Stimulated activated memory B cell treated with anti-CD40 and anti-IgM and Interleukin-4, amounts not matched to agents 10 μg/mL and 1 μg/mL and 100 μg/mL, for 72 hours (primary cell): Measurements from ENCODE around the gene HDLBP.
A peak's percentile ranks its signal among the peaks of the same experiment; 100 is the strongest.

ENCODE experiments used
- ATAC-seq: fragments of 150-1000 bp; cut with Tn5 transposase; 2 replicates; pipeline ENCODE4 v1.10.0; 2021
- H3K27ac Mint-ChIP-seq: one replicate; pipeline ENCODE4 v1.8.0; 2022; ENCODE audit warnings: mild to moderate bottlenecking, mixed read lengths
- H3K27me3 Mint-ChIP-seq: one replicate; pipeline ENCODE4 v1.8.0; 2022; ENCODE audit warnings: mixed read lengths
- H3K36me3 Mint-ChIP-seq: one replicate; pipeline ENCODE4 v1.8.0; 2022; ENCODE audit warnings: mixed read lengths
- H3K4me1 Mint-ChIP-seq: one replicate; pipeline ENCODE4 v1.8.0; 2022; ENCODE audit warnings: mixed read lengths
- H3K4me3 Mint-ChIP-seq: one replicate; pipeline ENCODE4 v1.8.0; 2022; ENCODE audit warnings: mild to moderate bottlenecking, moderate library complexity, mixed read lengths
- H3K9me3 Mint-ChIP-seq: one replicate; pipeline ENCODE4 v1.8.0; 2022; ENCODE audit warnings: mixed read lengths

The HDLBP gene

DNA sequence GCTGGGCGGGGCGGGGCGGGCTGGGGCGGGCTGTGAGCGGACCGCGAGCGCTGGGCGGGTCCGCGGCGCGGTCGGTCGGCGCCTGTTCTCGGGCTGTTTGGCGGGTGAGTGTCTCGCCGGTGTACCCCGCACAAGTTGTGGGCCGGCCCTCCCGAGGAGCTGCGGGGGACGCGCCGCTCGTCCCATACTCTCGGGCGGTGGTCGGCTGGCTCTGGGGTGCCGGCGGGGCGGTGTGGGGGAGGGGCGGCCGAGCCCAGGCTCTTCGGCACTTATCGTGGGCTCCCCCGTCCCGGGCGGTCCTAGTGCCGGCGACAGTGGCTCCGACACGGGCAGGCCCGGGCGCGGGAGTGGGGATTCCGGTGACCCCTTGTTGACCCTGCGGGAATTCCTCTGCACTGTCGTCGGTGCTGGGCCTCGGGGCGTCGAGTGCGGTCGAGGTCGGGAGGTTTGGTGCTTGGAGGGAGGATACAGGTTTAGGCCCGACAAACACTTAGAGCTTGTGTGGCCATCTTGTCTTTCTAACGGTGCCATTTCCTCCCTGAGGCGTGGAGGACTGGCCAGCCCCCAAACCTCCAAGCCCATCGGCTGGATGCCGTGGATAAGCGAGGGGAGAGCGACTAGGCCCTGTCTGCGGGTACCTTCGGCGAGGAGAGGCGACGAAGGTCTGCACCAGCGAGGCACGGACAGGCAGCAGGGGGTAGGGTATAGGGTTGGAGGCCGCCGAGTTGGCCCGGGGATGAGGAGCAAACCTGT, 583 bp upstream of the HDLBP start, which contains the start of gene SEPTIN2:
Gene SEPTIN2 (plus strand): TSS at position 47 of the 753 bp plus-strand sequence. CDS start 8,308 bp downstream, outside the sequence.
- no peaks in the 10 kb centered on the region for H3K9me3 Mint-ChIP-seq
- H3K4me3 Mint-ChIP-seq = peak within 1 kb of the TSS; percentile 92
- peaks cover 62% of the 10 kb centered on the region for H3K4me1 Mint-ChIP-seq
- H3K36me3 Mint-ChIP-seq = peaks cover 34% of the 10 kb centered on the region
- ATAC-seq = peak; percentile 77
- peak within 1 kb of the TSS; percentile 97 for H3K27ac Mint-ChIP-seq
- H3K27me3 Mint-ChIP-seq = no peaks in the 10 kb centered on the region

DNA sequence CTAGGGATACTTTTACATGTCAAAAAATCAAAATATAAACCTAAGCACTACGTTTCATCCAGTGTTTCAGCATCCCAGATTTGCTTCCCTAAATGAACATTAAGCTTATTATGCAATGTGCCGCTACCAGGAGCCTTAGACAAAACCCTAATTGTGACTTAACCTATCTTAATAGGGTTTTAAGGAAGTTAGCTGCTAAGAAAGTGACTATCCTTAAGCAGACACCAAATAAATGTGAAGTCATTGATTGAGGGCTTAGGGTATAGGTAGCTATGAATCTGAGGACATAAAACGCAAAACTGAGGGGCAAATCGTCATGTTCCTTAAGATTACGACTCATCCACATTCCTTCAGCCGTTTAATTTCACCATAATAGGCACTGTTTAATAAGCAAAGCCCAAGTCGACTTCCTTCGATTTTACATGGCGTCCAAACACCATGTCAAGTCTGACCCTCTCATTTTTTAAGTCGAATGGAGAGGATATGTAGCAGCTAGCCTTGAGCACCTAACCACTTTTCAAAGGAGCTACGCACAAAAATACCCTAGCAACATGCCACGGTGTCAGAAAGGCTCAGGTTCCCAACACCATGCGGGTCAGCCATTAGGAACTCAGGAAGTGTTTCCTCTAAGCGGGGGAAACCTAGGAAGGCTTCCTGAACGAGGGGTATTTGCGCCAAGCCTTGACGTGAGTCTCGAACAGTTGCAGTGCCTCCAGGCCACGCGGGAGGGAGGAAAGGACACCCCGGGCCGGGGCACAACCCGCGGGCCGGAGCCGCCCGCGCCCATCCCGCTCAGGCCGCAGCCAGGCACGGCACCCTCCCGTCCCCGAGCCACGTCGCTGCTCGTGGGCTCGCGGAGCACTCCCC, 1.0 kb downstream of the HDLBP start:
- Mint-ChIP-seq H3K36me3 (peaks cover 18% of the 10 kb centered on the region), H3K4me1 (peaks cover 62% of the 10 kb centered on the region), H3K4me3 (peak overlapping the region; percentile 92), H3K27me3 (no peaks in the 10 kb centered on the region), H3K27ac (peak overlapping the region; percentile 97), H3K9me3 (no peaks in the 10 kb centered on the region)
- no peak for ATAC-seq

DNA sequence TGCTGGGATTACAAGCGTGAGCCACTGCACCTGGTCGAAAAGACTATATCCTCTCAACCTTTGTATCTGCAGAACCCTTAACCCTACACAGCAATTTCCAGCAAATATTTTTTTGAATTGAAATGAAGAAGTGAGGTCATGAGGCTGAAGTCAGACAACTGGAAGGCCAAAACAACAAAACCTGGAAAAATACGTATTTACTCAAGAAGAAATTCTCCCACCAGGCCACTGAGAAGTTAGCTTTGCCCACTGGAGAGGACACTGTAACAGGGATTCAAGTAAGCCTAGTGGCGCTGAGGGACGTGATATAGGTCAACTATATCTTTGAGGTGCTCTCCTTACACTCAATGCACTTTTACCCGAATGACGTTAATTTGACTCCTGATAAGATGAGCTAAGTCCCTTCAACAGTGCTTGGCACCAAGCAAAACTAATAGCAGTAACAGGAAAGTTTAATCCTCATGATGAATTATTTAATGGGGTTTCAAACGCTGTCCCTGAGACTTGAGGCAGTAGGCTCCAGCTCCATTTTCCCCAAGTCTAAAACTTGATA, 1.9 kb downstream of the HDLBP start:
- H3K27ac Mint-ChIP-seq = no peak overlapping the region
- H3K4me3 Mint-ChIP-seq = no peak overlapping the region
- H3K4me1 Mint-ChIP-seq = peaks cover 63% of the 10 kb centered on the region

DNA sequence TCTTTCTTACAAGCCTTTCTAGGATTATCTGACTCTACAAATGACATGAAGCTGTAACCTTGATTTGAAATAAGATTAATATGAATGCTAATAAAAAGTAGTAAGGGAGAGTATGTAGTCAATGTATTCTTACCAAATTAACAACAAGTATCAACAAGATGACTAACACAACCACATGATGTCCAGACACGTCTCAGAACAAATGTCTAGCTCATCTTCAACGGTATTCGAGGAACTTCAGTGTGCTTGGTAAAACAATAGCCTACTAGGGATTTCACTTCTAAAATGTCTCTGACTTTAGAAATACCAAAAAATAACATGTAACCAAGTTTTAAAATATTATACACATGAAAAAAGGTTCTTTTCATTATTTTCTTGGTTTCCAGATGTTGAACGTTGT, 3.4 kb downstream of the HDLBP start:
- Mint-ChIP-seq H3K4me3 (no peak overlapping the region), H3K27me3 (no peaks in the 10 kb centered on the region), H3K36me3 (peaks cover 12% of the 10 kb centered on the region), H3K4me1 (peaks cover 58% of the 10 kb centered on the region), H3K9me3 (no peaks in the 10 kb centered on the region), H3K27ac (peak overlapping the region; percentile 90)
- no peak for ATAC-seq

More for the DNA sequence above, 1.9 kb downstream of the HDLBP start:
- no peak for ATAC-seq
- Mint-ChIP-seq H3K27me3 (no peaks in the 10 kb centered on the region), H3K9me3 (no peaks in the 10 kb centered on the region), H3K36me3 (peaks cover 24% of the 10 kb centered on the region)

DNA sequence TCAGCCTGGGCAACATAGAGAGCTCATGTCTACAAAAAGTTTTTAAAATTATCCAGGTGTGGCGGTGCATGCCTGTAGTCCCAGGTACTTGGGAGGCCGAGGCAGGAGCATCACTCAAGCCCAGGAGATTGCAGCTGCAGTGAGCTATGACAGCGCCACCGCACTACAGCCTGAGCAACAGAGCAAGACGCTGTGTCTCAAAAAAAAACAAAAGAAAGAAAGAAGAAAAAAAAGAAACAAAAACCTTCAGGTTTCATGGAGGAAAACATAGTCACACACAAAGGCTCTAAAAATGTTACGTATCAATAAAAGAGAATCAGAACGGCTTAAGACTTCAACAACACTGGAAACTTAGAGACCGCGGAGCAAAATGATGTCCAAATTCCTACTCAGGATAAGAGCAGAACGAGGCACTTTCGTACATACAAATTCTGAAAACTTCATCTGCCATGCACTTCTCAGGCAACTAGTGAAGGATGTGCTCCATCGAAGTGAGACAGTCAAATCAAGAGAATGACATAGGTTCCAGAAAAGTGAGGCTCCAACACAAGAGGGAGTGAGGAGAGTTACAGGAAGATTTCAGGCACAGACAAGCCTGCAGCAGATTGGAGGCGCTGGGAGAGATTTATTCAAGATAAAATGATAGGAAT, 4.4 kb downstream of the HDLBP start:
- peak overlapping the region; percentile 55 for H3K4me3 Mint-ChIP-seq
- H3K9me3 Mint-ChIP-seq = no peaks in the 10 kb centered on the region
- no peaks in the 10 kb centered on the region for H3K27me3 Mint-ChIP-seq
- H3K4me1 Mint-ChIP-seq = peaks cover 52% of the 10 kb centered on the region
- peaks cover 8% of the 10 kb centered on the region for H3K36me3 Mint-ChIP-seq
- H3K27ac Mint-ChIP-seq = peak overlapping the region; percentile 90
- no peak for ATAC-seq

- H3K36me3 Mint-ChIP-seq = peaks cover 16% of the 10 kb centered on the region
- ATAC-seq = peak; percentile 86
Measured at GRCh38 chr2:241309684-241310117, 5.8 kb downstream of the HDLBP start.

DNA sequence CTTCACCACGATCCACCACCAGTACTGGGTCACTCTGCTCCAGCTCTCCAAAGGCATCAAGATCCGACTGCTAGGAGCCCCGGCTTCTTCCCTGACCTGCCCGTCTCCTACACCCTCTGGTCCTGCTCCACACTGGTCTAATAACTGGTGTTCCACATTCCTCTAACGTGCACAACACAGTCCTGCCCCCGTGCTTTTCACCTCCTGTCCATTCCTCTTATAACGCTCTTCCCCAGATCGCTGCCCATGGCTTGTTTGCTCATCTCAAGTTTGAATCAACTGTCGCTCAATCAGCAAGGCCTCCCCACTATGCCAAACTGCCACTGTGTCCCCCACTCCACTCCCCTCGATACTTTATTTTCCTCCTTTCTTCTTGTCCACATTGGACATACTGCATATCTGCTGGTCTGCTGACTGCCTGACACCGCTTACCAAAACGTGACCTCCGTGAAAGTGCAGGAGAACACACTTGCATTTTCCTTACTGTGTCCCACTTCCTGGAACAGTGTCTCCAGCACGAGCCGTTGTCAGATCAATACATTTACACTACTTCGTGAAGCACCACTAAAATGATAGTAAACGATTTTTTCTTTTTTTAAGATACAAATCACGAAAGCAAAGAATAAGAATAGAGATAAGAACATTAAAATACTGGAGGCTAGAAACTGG, 6.5 kb downstream of the HDLBP start:
- Mint-ChIP-seq H3K27ac (peak overlapping the region; percentile 90), H3K27me3 (no peaks in the 10 kb centered on the region), H3K9me3 (no peaks in the 10 kb centered on the region), H3K36me3 (peaks cover 16% of the 10 kb centered on the region), H3K4me3 (no peak overlapping the region), H3K4me1 (peaks cover 73% of the 10 kb centered on the region)
- no peak for ATAC-seq

More at GRCh38 chr2:241309684-241310117, 5.8 kb downstream of the HDLBP start:
- H3K4me3 Mint-ChIP-seq = peak overlapping the region; percentile 76
- peak overlapping the region; percentile 90 for H3K27ac Mint-ChIP-seq
- no peaks in the 10 kb centered on the region for H3K27me3 Mint-ChIP-seq
- H3K9me3 Mint-ChIP-seq = no peaks in the 10 kb centered on the region
- H3K4me1 Mint-ChIP-seq = peaks cover 66% of the 10 kb centered on the region

DNA sequence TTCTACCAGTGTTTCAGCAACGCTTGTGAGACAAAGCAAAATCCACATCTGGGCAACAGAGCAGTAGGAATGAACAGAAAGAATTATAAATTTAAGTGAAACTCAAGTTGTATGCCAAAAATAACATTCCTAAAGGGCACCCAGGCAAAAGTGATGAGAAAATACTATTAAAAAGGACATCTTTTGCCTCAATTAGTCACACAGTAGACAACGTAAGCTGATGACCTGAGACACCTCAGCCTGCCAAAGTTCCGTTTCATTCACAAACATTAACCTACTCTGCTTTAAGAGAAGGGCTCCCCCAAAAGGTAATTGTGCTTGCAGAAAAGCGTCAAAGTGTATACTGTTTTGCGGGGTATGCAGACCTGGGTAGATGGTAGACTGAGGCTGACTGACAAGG, 7.2 kb downstream of the HDLBP start:
- Mint-ChIP-seq H3K36me3 (peaks cover 16% of the 10 kb centered on the region), H3K4me3 (no peak overlapping the region), H3K4me1 (peaks cover 79% of the 10 kb centered on the region), H3K27ac (no peak overlapping the region), H3K9me3 (no peaks in the 10 kb centered on the region), H3K27me3 (no peaks in the 10 kb centered on the region)
- ATAC-seq = no peak

- no peak overlapping the region for H3K4me3 Mint-ChIP-seq
- H3K27ac Mint-ChIP-seq = no peak overlapping the region
- ATAC-seq = no peak
- peaks cover 16% of the 10 kb centered on the region for H3K36me3 Mint-ChIP-seq
- no peaks in the 10 kb centered on the region for H3K9me3 Mint-ChIP-seq
- peaks cover 83% of the 10 kb centered on the region for H3K4me1 Mint-ChIP-seq
- H3K27me3 Mint-ChIP-seq = no peaks in the 10 kb centered on the region
Measured at GRCh38 chr2:241307055-241307454, 8.4 kb downstream of the HDLBP start.

DNA sequence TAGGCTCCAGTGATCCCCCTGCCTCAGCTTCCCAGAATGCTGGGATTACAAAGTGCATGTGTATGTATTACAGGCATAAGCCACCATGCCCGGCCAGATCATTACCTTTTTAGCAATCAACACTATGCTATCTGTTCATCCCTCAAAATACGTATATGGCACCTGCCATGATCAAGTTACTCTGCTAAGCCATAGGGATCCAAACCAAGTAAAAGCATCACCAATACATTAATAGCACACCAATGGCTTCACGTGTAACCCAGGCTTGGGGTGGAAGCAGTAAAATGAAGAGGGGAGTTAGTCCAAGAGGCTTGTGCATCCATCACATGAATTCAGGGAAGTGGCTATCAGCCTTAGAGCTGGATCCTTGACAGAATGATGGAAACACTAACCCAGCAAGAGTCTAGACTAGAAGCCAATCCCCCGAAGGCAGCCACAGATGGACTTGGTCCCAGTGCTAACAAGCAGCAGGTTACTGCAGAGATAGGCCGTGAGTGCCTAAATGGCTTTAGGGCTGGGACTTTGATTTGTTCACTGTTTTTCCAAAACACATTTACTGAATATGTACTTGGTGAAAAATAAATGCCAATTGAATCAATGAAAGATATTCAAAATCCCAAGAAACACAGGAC, 11.3 kb downstream of the HDLBP start:
- H3K27me3 Mint-ChIP-seq = no peaks in the 10 kb centered on the region

GRCh38 chr2:241302759-241303651, 12.5 kb downstream of the HDLBP start:
- Mint-ChIP-seq H3K36me3 (peaks cover 15% of the 10 kb centered on the region), H3K4me3 (no peak overlapping the region), H3K27ac (peak overlapping the region; percentile 28), H3K9me3 (no peaks in the 10 kb centered on the region), H3K4me1 (peaks cover 61% of the 10 kb centered on the region), H3K27me3 (no peaks in the 10 kb centered on the region)
- ATAC-seq = no peak

More for the DNA sequence above, 11.3 kb downstream of the HDLBP start:
- Mint-ChIP-seq H3K4me1 (peaks cover 66% of the 10 kb centered on the region), H3K9me3 (no peaks in the 10 kb centered on the region), H3K27ac (peak overlapping the region; percentile 95), H3K36me3 (peaks cover 14% of the 10 kb centered on the region), H3K4me3 (no peak overlapping the region)
- ATAC-seq = no peak

- Mint-ChIP-seq H3K27me3 (no peaks in the 10 kb centered on the region), H3K4me3 (no peak overlapping the region), H3K4me1 (peaks cover 64% of the 10 kb centered on the region), H3K9me3 (no peaks in the 10 kb centered on the region), H3K36me3 (peaks cover 21% of the 10 kb centered on the region), H3K27ac (peak overlapping the region; percentile 28)
- ATAC-seq = no peak
Measured at GRCh38 chr2:241302083-241302482, 13.4 kb downstream of the HDLBP start.

- Mint-ChIP-seq H3K27ac (peak overlapping the region; percentile 27), H3K27me3 (no peaks in the 10 kb centered on the region), H3K9me3 (no peaks in the 10 kb centered on the region), H3K4me1 (peaks cover 67% of the 10 kb centered on the region), H3K4me3 (no peak overlapping the region), H3K36me3 (peaks cover 26% of the 10 kb centered on the region)
- no peak for ATAC-seq
Measured at GRCh38 chr2:241300000-241300399, 15.5 kb downstream of the HDLBP start.
